Heart left ventricle (tissue), 16 donors: ENCODE data around the gene HSPA9. TPM values are rescaled to one million over a fixed set of nuclear protein-coding genes. Genes with fewer than 3 reads are reported as not detected.

Experiments
- ATAC-seq, 4 donors: fragments of 200-7000 bp; cut with Tn5 transposase; one replicate each; pipeline ENCODE4 v1.9.1; 2020 to 2022; ENCODE audit warnings: moderate library complexity in 4 of 4, mild to moderate bottlenecking in 3 of 4, moderate number of reproducible peaks in 1 of 4
- DNase-seq, 5 donors: peaks; one replicate each; pipeline ENCODE4 v3.0.0-alpha.2; 2020
- H3K27ac ChIP-seq, 12 donors: fragments of 200-600 bp; sonication (generic) in 4 of 12; one replicate each; pipeline versions ENCODE4 v1.5.0 to v1.8.0; 2016 to 2022; ENCODE audit warnings: mild to moderate bottlenecking in 2 of 12
- H3K27me3 ChIP-seq, 9 donors: fragments of 200-600 bp; sonication (generic) in 2 of 9; one replicate each; pipeline versions ENCODE4 v1.5.1 to v1.8.0; 2016 to 2022; ENCODE audit warnings: mild to moderate bottlenecking in 3 of 9
- H3K36me3 ChIP-seq, 9 donors: fragments of 200-600 bp; sonication (generic) in 2 of 9; one replicate each; pipeline versions ENCODE4 v1.5.0 to v1.8.0; 2018 to 2022; ENCODE audit warnings: mild to moderate bottlenecking in 2 of 9
- H3K4me1 ChIP-seq, 12 donors: fragments of 200-600 bp; sonication (generic) in 4 of 12; one replicate each; pipeline versions ENCODE4 v1.5.0 to v1.8.0; 2016 to 2022; ENCODE audit warnings: mild to moderate bottlenecking in 3 of 12
- H3K4me3 ChIP-seq, 12 donors: fragments of 200-600 bp; sonication (generic) in 4 of 12; one replicate each; pipeline versions ENCODE4 v1.5.0 to v1.8.0; 2017 to 2022; ENCODE audit warnings: mild to moderate bottlenecking in 9 of 12, moderate library complexity in 4 of 12
- H3K9me3 ChIP-seq, 12 donors: fragments of 200-600 bp; sonication (generic) in 4 of 12; one replicate each; pipeline versions ENCODE4 v1.5.0 to v1.8.0; 2016 to 2022; ENCODE audit warnings: mild to moderate bottlenecking in 1 of 12
- POLR2A ChIP-seq, 2 donors: fragments of 450-650 bp; IDR thresholded peaks; one replicate each; pipeline ENCODE4 v1.6.1; 2017; ENCODE audit warnings: antibody characterized with exemption in 2 of 2, mild to moderate bottlenecking in 2 of 2, moderate library complexity in 2 of 2
- WGBS, 4 donors: extraction: QIAGEN DNeasy Blood & Tissue Kit in 2 of 4; methylation state at CpG; one replicate each; pipeline versions ENCODE4 v1.1.5 to v1.1.7; 2013 to 2018; 5-methylcytosine and 5-hydroxymethylcytosine counted together
- intact Hi-C, 10 donors: fragments of 100-400 bp; cut with DNase I; formaldehyde crosslinking; loops; one replicate each; pipeline versions ENCODE4 v1.11.1 to v1.14.2; 2022
- polyA plus RNA-seq, 2 donors: library from polyadenylated mRNA; stranded (reverse); fragments of 200-250 nt; gene quantifications; one replicate each; pipeline ENCODE4 v1.2.3, GENCODE V29; 2013
- total RNA-seq, 9 donors: library from RNA; depleted of rRNA in 2 of 9; stranded (reverse); fragments of >200 nt in 2 of 9; fragmentation: NEBNext Ultra II Directional in 3 of 9; extraction: Animal tissue kit (Norgen Biotek cat#: 25700) in 3 of 9; gene quantifications; one replicate each; pipeline versions ENCODE4 v1.1.0 to v1.2.4, GENCODE V29; 2016 to 2023
- TF ChIP-seq, protein P1 (sequence below), 12 donors: fragments of 200-600 bp; sonication (generic) in 4 of 12; IDR thresholded peaks; one replicate each; pipeline versions ENCODE4 v1.5.0 to v1.8.0; 2018 to 2022; ENCODE audit warnings: antibody characterized with exemption in 12 of 12, mild to moderate bottlenecking in 5 of 12
- donor health status: ischemic (EF 13 %, LVEDD 7.1; RV severe dilation, severe dysfunction).
- donor health status: healthy with polysubstance abuse.
- donor health status: DM: no; HTN: yes; CAD: no.
- donor health status: DM: no; HTN: no; CAD: no.
- donor health status: ischemic (EF 25% LVEDD 6.9; RV normal size, moderate dysfunction).
- donor health status: ischemic (EF 25% LVEDD 5.7; RV mildly dilated, moderate dysfunction).
- donor health status: healthy.
- donor health status: DM: yes; HTN: yes; CAD: no.
- donor health status: ischemic (EF 35%, LVEDD 5.7; RV mildly dilated, moderate dysfunction).
- donor health status: nonischemic (EF 11% LVEDD 7.7; RV severe dilation, severe dysfunction).
- donor health status: DM: yes; HTN: yes; CAD: no.
- donor health status: PGD.
- donor health status: ischemic (EF 29% LVEDD 5.4; RV normal size, mild dysfunction).
- donor health status: nonischemic (EF 23%, LVEDD 6.1; RV moderate dilation, normal function).

Gene HSPA9
- total and polyA plus RNA-seq, 11 donors = 115 to 481 (median 313) TPM

DNA sequence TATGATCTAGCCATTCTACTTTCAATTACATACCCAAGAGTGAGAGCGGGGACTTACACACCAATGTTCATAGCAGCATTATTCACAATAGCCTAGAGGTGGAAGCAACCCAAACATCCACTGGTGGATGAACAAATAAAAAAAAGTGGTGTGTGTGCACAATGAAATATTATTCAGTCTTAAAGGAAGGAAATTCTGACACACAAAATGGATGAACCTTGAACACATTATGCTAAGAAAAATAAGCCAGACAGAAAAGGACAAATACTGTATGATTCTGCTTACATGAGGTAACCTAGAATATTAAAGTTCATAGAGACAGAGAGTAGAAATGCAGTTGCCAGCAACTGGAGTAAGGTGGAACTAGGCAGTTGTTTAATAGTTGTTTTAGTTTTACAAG is 54.2 kb downstream of the HSPA9 start:
- ATAC-seq (no peak), DNase-seq (no peak)
- H3K36me3 ChIP-seq = peaks cover 0 to 38% (median 29%) of the 10 kb centered on the region in 9 donors
- intact Hi-C loops = no loop called here
- TF ChIP-seq, protein P1, sequence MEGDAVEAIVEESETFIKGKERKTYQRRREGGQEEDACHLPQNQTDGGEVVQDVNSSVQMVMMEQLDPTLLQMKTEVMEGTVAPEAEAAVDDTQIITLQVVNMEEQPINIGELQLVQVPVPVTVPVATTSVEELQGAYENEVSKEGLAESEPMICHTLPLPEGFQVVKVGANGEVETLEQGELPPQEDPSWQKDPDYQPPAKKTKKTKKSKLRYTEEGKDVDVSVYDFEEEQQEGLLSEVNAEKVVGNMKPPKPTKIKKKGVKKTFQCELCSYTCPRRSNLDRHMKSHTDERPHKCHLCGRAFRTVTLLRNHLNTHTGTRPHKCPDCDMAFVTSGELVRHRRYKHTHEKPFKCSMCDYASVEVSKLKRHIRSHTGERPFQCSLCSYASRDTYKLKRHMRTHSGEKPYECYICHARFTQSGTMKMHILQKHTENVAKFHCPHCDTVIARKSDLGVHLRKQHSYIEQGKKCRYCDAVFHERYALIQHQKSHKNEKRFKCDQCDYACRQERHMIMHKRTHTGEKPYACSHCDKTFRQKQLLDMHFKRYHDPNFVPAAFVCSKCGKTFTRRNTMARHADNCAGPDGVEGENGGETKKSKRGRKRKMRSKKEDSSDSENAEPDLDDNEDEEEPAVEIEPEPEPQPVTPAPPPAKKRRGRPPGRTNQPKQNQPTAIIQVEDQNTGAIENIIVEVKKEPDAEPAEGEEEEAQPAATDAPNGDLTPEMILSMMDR (IDR thresholded peaks at IDR 0.05) = no peak
- TF ChIP-seq POLR2A (IDR thresholded peaks at IDR 0.05) = no peak
- WGBS, 4 donors = 94 to 100% (median 97%) methylated on average over 1 of the region's 1 CpG
- no peaks in the 10 kb centered on the region for H3K9me3 ChIP-seq
- no peaks in the 10 kb centered on the region for H3K27me3 ChIP-seq
- peaks cover 0 to 16% (median 4%) of the 10 kb centered on the region in 12 donors for H3K4me1 ChIP-seq
- no peak overlapping the region for H3K27ac ChIP-seq
- no peak overlapping the region for H3K4me3 ChIP-seq

DNA sequence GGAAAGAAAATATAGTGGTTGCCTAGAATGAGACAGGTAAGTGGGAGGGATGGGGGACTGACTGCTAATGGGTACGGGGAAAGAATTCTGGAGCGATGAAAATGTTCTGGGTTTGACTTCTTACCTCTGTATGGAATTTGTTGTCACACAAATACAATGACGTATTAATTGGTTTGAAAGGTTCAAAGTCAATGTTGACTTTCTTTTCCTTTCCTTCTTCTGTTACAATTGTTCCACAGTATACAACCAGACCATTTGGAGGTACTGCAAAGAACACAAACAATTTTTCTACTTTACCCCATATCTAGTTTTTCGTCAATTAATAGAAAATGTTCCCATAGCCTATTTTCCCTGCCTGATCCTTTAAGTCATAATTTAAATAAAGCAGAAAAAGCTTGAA is 57.8 kb downstream of the HSPA9 start:
- WGBS, 4 donors = 92 to 97% (median 96%) methylated on average over 4 of the region's 4 CpGs
- Histone ChIP-seq H3K4me1 (peaks cover 0 to 16% (median 4%) of the 10 kb centered on the region in 12 donors), H3K27me3 (no peaks in the 10 kb centered on the region), H3K4me3 (no peak overlapping the region), H3K9me3 (no peaks in the 10 kb centered on the region), H3K36me3 (peaks cover 0 to 68% (median 64%) of the 10 kb centered on the region in 9 donors), H3K27ac (no peak overlapping the region)
- intact Hi-C loops = no loop called here
- ATAC-seq = no peak
- no peak for DNase-seq
- no peak for TF ChIP-seq POLR2A (IDR thresholded peaks at IDR 0.05)
- TF ChIP-seq, protein P1 (IDR thresholded peaks at IDR 0.05) = no peak

GRCh38 chr5:138515556-138516245 is 59.5 kb downstream of the HSPA9 start:
- DNase-seq (no peak), ATAC-seq (no peak)
- H3K4me3 ChIP-seq = no peak overlapping the region
- intact Hi-C loops = no loop called here
- TF ChIP-seq, protein P1 (IDR thresholded peaks at IDR 0.05) = no peak
- TF ChIP-seq POLR2A (IDR thresholded peaks at IDR 0.05) = no peak
- H3K9me3 ChIP-seq = no peaks in the 10 kb centered on the region
- H3K36me3 ChIP-seq = peaks cover 0 to 86% (median 80%) of the 10 kb centered on the region in 9 donors
- no peaks in the 10 kb centered on the region for H3K27me3 ChIP-seq
- 68 to 84% (median 74%) methylated on average over 3 of the region's 3 CpGs for WGBS, 4 donors
- H3K4me1 ChIP-seq = peaks cover 0 to 5% (median 0%) of the 10 kb centered on the region in 12 donors
- H3K27ac ChIP-seq = no peak overlapping the region

DNA sequence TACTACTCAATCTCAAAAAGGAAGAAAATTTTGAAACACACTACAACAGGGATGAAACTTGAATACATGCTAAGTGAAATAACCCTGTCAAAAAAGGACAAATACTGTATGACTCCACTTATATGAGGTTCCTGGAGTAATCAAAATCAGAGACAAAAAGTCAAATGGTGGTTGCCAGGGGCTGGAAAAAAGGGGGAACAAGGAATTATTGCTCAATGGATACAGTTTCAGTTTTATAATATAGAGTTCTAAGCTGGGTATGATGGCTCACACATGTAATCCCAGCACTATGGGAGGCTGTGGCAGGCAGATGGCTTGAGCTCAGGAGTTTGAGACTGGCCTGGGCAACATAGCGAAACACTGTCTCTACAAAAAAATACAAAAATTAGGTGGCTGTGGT is 61.2 kb downstream of the HSPA9 start:
- ATAC-seq (no peak), DNase-seq (no peak)
- Histone ChIP-seq H3K36me3 (peaks cover 0 to 100% (median 96%) of the 10 kb centered on the region in 9 donors), H3K27ac (no peak overlapping the region), H3K4me3 (no peak overlapping the region), H3K4me1 (peaks cover 0 to 3% (median 0%) of the 10 kb centered on the region in 12 donors), H3K9me3 (no peaks in the 10 kb centered on the region), H3K27me3 (no peaks in the 10 kb centered on the region)
- intact Hi-C loops = no loop called here
- 95 to 98% (median 96%) methylated on average over 1 of the region's 1 CpG for WGBS, 4 donors
- TF ChIP-seq POLR2A (IDR thresholded peaks at IDR 0.05) = no peak
- TF ChIP-seq, protein P1 (IDR thresholded peaks at IDR 0.05) = no peak
